B cell (primary cell): Measurements from ENCODE around the gene ADARB2. TPM values are rescaled to one million over a fixed set of nuclear protein-coding genes. Genes with fewer than 3 reads are reported as not detected.

ENCODE experiments used
- ATAC-seq: fragments of 200-7000 bp; cut with Tn5 transposase; one replicate; pipeline ENCODE4 v1.10.0; 2021; ENCODE audit warnings: low read depth, mild to moderate bottlenecking, moderate number of reproducible peaks, moderate library complexity
- CTCF ChIA-PET: fragments of 350-600 bp; sonication (Branson Sonifier 250); formaldehyde crosslinking; loops from one replicate; lab custom pipeline; 2021; ENCODE audit warnings: antibody characterized with exemption, inconsistent platforms; lab: Charles Lee
- POLR2A ChIA-PET: fragments of 350-600 bp; sonication (Branson Sonifier 250); formaldehyde crosslinking; loops from one replicate; lab custom pipeline; 2021; ENCODE audit warnings: antibody characterized with exemption; lab: Charles Lee
- DNase-seq: peaks from one replicate; pipeline ENCODE4 v3.0.0; 2013
- H2AFZ ChIP-seq: 2 replicates; pipeline ENCODE4 v1.6.1; 2012; ENCODE audit warnings: mild to moderate bottlenecking, low read depth, low read length; ENCODE audit not compliant: insufficient read depth, poor library complexity, severe bottlenecking
- H3K27ac ChIP-seq, 2 donors: 1 replicate in 1 of 2; 2 replicates in 1 of 2; pipeline ENCODE4 v1.5.1; 2012 to 2013; ENCODE audit warnings: low read length in 2 of 2, mild to moderate bottlenecking in 2 of 2, moderate library complexity in 1 of 2
- H3K27me3 ChIP-seq, 4 experiments: fragments of 200-600 bp in 1 of 4; sonication (generic) in 1 of 4; replicated peaks in 1 of 4; 1 replicate in 2 of 4; 2 replicates in 2 of 4; pipeline versions ENCODE4 v1.6.1 to v1.7.0; 2013 to 2016; ENCODE audit warnings: low read length in 3 of 4, mild to moderate bottlenecking in 2 of 4, mixed read lengths in 1 of 4, moderate library complexity in 1 of 4; ENCODE audit not compliant: insufficient read depth in 4 of 4, control insufficient read depth in 3 of 4; ENCODE audit errors: control extremely low read depth in 1 of 4
- H3K36me3 ChIP-seq, 2 experiments: replicated peaks in 1 of 2; 1 replicate in 1 of 2; 2 replicates in 1 of 2; pipeline versions ENCODE4 v1.6.1 to v1.7.1; 2013; ENCODE audit warnings: low read length in 1 of 2; ENCODE audit not compliant: insufficient read depth in 2 of 2, control insufficient read depth in 1 of 2; ENCODE audit errors: control extremely low read depth in 1 of 2, extremely low read depth in 1 of 2
- H3K4me1 ChIP-seq, 2 donors: fragments of 200-600 bp in 1 of 2; sonication (generic) in 1 of 2; 1 replicate in 1 of 2; 2 replicates in 1 of 2; pipeline versions ENCODE4 v1.5.1 to v1.6.1; 2013 to 2017; ENCODE audit warnings: low read length in 2 of 2; ENCODE audit not compliant: control insufficient read depth in 2 of 2, insufficient read depth in 2 of 2
- H3K4me2 ChIP-seq: replicated peaks from 2 replicates; pipeline ENCODE3; 2012; ENCODE audit warnings: mild to moderate bottlenecking, low read depth, low read length; ENCODE audit not compliant: poor library complexity, severe bottlenecking
- H3K4me3 ChIP-seq, 5 experiments: fragments of 200-600 bp in 1 of 5; sonication (generic) in 1 of 5; 1 replicate in 3 of 5; 2 replicates in 2 of 5; pipeline versions ENCODE4 v1.5.1 to v1.7.0; 2011 to 2016; ENCODE audit warnings: low read length in 4 of 5, mild to moderate bottlenecking in 4 of 5, low read depth in 2 of 5, control low read depth in 1 of 5, moderate library complexity in 1 of 5; ENCODE audit not compliant: insufficient read depth in 1 of 5; ENCODE audit errors: control extremely low read depth in 1 of 5, extremely low read depth in 1 of 5
- H3K79me2 ChIP-seq: fragments of 200-600 bp; sonication (generic); one replicate; pipeline ENCODE4 v1.6.0; 2016; ENCODE audit warnings: low read length; ENCODE audit not compliant: control insufficient read depth, insufficient read depth
- H3K9ac ChIP-seq: fragments of 200-600 bp; sonication (generic); 2 replicates; pipeline ENCODE4 v1.6.1; 2017; ENCODE audit warnings: mild to moderate bottlenecking, low read length, moderate library complexity
- H3K9me3 ChIP-seq, 3 donors: one replicate each; pipeline versions ENCODE4 v1.6.1 to v1.7.1; 2013; ENCODE audit warnings: low read length in 2 of 3; ENCODE audit not compliant: control insufficient read depth in 2 of 3, insufficient read depth in 1 of 3; ENCODE audit errors: control extremely low read depth in 1 of 3
- H4K20me1 ChIP-seq: 2 replicates; pipeline ENCODE4 v1.6.0; 2012; ENCODE audit warnings: mild to moderate bottlenecking, low read length; ENCODE audit not compliant: insufficient read depth, control insufficient read depth, poor library complexity, severe bottlenecking
- H3K27ac Mint-ChIP-seq: one replicate; pipeline ENCODE4 v1.8.0; 2021; ENCODE audit warnings: mixed read lengths
- H3K27me3 Mint-ChIP-seq: one replicate; pipeline ENCODE4 v1.8.0; 2021; ENCODE audit warnings: mixed read lengths
- H3K4me1 Mint-ChIP-seq: one replicate; pipeline ENCODE4 v1.8.0; 2021; ENCODE audit warnings: mixed read lengths
- H3K4me3 Mint-ChIP-seq: one replicate; pipeline ENCODE4 v1.8.0; 2021; ENCODE audit warnings: mixed read lengths
- H3K9me3 Mint-ChIP-seq: one replicate; pipeline ENCODE4 v1.8.0; 2022; ENCODE audit warnings: mixed read lengths; ENCODE audit not compliant: insufficient read depth
- EZH2 ChIP-seq: IDR thresholded peaks from 2 replicates; pipeline ENCODE4 v1.6.1; 2012; ENCODE audit warnings: borderline replicate concordance, low read depth, mild to moderate bottlenecking, moderate library complexity, low read length; ENCODE audit not compliant: insufficient read depth, poor library complexity, severe bottlenecking
- WGBS: methylation state at CpG from one replicate; pipeline ENCODE4 v1.1.5; 2013; ENCODE audit warnings: missing lambda C conversion rate; ENCODE audit not compliant: insufficient coverage; 5-methylcytosine and 5-hydroxymethylcytosine counted together
- intact Hi-C: fragments of 100-400 bp; cut with micrococcal nuclease; formaldehyde crosslinking; loops from one replicate; pipeline ENCODE4 v1.10.0; 2022
- polyA plus RNA-seq: library from polyadenylated mRNA; depleted of rRNA; stranded (reverse); fragments of >200 nt; gene quantifications from 2 replicates; pipeline ENCODE4 v1.2.3, GENCODE V29; 2012
- total RNA-seq, 2 donors: library from RNA; stranded (reverse); fragments of 120-200 nt in 1 of 2; gene quantifications; 1 replicate in 1 of 2; 2 replicates in 1 of 2; pipeline versions ENCODE4 v1.2.3 to v1.2.4, GENCODE V29; 2013 to 2022
- TF ChIP-seq, protein P1 (sequence below): fragments of 200-600 bp; IDR thresholded peaks from one replicate; pipeline ENCODE4 v1.8.0; 2022; ENCODE audit warnings: antibody characterized with exemption, mild to moderate bottlenecking

ADARB2 gene
- total and polyA plus RNA-seq, 2 donors (not counting 1 experiment from before 2014, with no cell fraction given) = 0.13 to 0.96 TPM

DNA sequence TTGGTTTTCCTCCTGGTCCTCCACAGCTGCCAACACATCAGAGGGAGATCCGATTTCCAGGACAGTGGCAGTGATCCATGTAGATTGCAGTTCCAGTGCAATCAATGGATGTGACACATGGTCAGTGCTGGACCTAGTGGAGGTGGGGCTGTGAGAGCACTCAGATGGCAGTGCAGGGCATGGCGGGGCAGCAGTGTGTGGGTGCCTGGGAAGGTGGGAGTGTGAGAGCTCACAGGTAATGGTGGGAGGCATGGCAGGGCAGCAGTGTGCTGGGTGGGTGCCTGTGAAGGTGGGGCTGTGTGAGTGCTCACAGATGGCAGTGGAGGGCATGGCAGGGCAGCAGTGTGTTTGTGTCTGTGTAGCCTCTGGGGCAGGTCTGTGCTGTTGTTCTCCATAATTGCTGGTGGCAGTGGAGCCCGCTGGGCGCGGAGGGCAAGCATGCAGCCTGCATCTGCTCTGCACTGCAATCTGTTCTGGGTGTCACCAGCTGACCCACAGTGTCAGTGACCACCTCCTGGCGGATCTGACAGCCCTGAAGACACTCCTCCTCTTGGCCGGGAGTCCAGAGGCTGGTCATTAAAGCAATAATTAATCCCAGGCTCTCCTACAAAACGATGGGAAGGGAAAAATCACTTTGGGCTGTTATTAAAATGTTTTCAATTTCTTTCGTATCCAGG lies 8.6 kb upstream of the ADARB2 start:
- POLR2A ChIA-PET = no interaction called here
- H3K27ac Mint-ChIP-seq = no peak overlapping the region
- Histone ChIP-seq H3K4me1 (no peaks in the 10 kb centered on the region), H3K27ac (no peak overlapping the region), H4K20me1 (no peaks in the 10 kb centered on the region), H3K9me3 (peaks cover 5 to 23% (median 21%) of the 10 kb centered on the region in 3 donors), H3K36me3 (no peaks in the 10 kb centered on the region), H3K4me2 (no peak overlapping the region), H3K9ac (no peak overlapping the region), H2AFZ (no peak overlapping the region), H3K27me3 (peaks cover 0 to 34% (median 6%) of the 10 kb centered on the region in 4 experiments), H3K79me2 (no peaks in the 10 kb centered on the region), H3K4me3 (no peak overlapping the region)
- 93% methylated on average over 5 of the region's 9 CpGs for WGBS
- H3K4me1 Mint-ChIP-seq = no peaks in the 10 kb centered on the region
- peaks cover 12% of the 10 kb centered on the region for H3K9me3 Mint-ChIP-seq
- CTCF ChIA-PET = interaction anchor here (0.8 kb wide), 1 partner anchor 8 kb away, joined by 3 read pairs; no protein-coding TSS in a partner anchor
- peaks cover 48% of the 10 kb centered on the region for H3K27me3 Mint-ChIP-seq
- no peak overlapping the region for H3K4me3 Mint-ChIP-seq
- DNase-seq (no peak), ATAC-seq (no peak)
- TF ChIP-seq EZH2 = no peak
- TF ChIP-seq, protein P1, sequence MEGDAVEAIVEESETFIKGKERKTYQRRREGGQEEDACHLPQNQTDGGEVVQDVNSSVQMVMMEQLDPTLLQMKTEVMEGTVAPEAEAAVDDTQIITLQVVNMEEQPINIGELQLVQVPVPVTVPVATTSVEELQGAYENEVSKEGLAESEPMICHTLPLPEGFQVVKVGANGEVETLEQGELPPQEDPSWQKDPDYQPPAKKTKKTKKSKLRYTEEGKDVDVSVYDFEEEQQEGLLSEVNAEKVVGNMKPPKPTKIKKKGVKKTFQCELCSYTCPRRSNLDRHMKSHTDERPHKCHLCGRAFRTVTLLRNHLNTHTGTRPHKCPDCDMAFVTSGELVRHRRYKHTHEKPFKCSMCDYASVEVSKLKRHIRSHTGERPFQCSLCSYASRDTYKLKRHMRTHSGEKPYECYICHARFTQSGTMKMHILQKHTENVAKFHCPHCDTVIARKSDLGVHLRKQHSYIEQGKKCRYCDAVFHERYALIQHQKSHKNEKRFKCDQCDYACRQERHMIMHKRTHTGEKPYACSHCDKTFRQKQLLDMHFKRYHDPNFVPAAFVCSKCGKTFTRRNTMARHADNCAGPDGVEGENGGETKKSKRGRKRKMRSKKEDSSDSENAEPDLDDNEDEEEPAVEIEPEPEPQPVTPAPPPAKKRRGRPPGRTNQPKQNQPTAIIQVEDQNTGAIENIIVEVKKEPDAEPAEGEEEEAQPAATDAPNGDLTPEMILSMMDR = no peak
- intact Hi-C loops = no loop called here

DNA sequence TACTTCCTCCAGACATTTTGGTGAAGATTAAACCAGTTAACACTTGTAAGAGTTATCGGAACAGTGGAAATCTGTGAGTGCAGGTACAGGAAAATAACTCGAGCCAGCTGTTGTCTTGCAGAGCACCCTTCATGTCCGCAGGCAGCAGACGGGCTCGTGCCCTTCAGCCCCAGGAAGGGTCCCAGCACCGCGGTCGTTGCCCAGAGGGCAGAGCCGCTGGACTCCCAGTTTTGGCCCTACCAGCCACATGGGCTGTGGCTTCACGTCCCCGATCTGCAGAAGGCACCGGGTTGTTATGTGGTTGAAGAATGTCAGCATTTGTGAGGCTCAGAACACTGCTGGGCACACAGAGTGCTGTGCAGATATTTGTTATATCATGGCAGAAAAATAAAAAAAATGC lies 7.2 kb upstream of the ADARB2 start:
- no peak for TF ChIP-seq EZH2
- TF ChIP-seq, protein P1 = no peak
- Histone ChIP-seq H3K79me2 (no peaks in the 10 kb centered on the region), H4K20me1 (no peaks in the 10 kb centered on the region), H3K4me3 (no peak overlapping the region), H2AFZ (no peak overlapping the region), H3K9me3 (peaks cover 4 to 18% (median 11%) of the 10 kb centered on the region in 3 donors), H3K27ac (no peak overlapping the region), H3K9ac (no peak overlapping the region), H3K36me3 (no peaks in the 10 kb centered on the region), H3K4me1 (no peaks in the 10 kb centered on the region), H3K4me2 (no peak overlapping the region), H3K27me3 (peaks cover 0 to 42% (median 9%) of the 10 kb centered on the region in 4 experiments)
- no peak for DNase-seq
- H3K4me3 Mint-ChIP-seq = no peak overlapping the region
- no peak overlapping the region for H3K27ac Mint-ChIP-seq
- peaks cover 9% of the 10 kb centered on the region for H3K9me3 Mint-ChIP-seq
- H3K27me3 Mint-ChIP-seq = peaks cover 54% of the 10 kb centered on the region
- intact Hi-C loops = no loop called here
- CTCF ChIA-PET = no interaction called here
- POLR2A ChIA-PET = no interaction called here
- H3K4me1 Mint-ChIP-seq = no peaks in the 10 kb centered on the region
- ATAC-seq = no peak
- 95% methylated on average over 12 of the region's 12 CpGs for WGBS
